Esophagus squamous epithelium (tissue), 4 donors: ENCODE measurements around the gene MIEN1.

Experiments
- POLR2A ChIP-seq, 4 donors: fragments of 450-650 bp; IDR thresholded peaks; one replicate each; pipeline ENCODE4 v1.6.1; 2017; ENCODE audit warnings: antibody characterized with exemption in 4 of 4, mild to moderate bottlenecking in 4 of 4, moderate library complexity in 3 of 4
- TF ChIP-seq, protein P1 (sequence below), 6 experiments: fragments of 450-650 bp in 4 of 6; fragments of 200-600 bp in 2 of 6; sonication (generic) in 2 of 6; IDR thresholded peaks; one replicate each; pipeline ENCODE4 v1.5.1; 2016 to 2019; ENCODE audit warnings: antibody characterized with exemption in 6 of 6, mild to moderate bottlenecking in 4 of 6, moderate library complexity in 4 of 6

- peak in 2 of 4 donors; percentile 67 to 83 for TF ChIP-seq POLR2A (IDR thresholded peaks at IDR 0.05)
- TF ChIP-seq, protein P1, sequence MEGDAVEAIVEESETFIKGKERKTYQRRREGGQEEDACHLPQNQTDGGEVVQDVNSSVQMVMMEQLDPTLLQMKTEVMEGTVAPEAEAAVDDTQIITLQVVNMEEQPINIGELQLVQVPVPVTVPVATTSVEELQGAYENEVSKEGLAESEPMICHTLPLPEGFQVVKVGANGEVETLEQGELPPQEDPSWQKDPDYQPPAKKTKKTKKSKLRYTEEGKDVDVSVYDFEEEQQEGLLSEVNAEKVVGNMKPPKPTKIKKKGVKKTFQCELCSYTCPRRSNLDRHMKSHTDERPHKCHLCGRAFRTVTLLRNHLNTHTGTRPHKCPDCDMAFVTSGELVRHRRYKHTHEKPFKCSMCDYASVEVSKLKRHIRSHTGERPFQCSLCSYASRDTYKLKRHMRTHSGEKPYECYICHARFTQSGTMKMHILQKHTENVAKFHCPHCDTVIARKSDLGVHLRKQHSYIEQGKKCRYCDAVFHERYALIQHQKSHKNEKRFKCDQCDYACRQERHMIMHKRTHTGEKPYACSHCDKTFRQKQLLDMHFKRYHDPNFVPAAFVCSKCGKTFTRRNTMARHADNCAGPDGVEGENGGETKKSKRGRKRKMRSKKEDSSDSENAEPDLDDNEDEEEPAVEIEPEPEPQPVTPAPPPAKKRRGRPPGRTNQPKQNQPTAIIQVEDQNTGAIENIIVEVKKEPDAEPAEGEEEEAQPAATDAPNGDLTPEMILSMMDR (IDR thresholded peaks at IDR 0.05) = peak; percentile 96 to 100 (median 99)
Observed at GRCh38 chr17:39754161-39754957, 24.0 kb upstream of the MIEN1 start.
